A673 (cell line): Measurements from ENCODE around the gene ULK4. TPM values are rescaled to one million over a fixed set of nuclear protein-coding genes. Genes with fewer than 3 reads are reported as not detected.
"Not testable (repeated sequence)": the region's sequence is repeated elsewhere in the genome, so short reads cannot be mapped to it uniquely, and the experiment has no call there.

ENCODE experiments used
- BruUV-seq: library from RNA; stranded (reverse); fragments of 400-500 nt; replicated peaks from 2 replicates; lab custom pipeline; 2021; lab: Mats Ljungman, UMichigan
- CTCF ChIA-PET: fragments of 300-600 bp; sonication (Branson Sonifier 250); formaldehyde crosslinking; loops from one replicate; lab custom pipeline; 2022; ENCODE audit warnings: antibody characterized with exemption; lab: Charles Lee
- POLR2A ChIA-PET: fragments of 300-600 bp; sonication (Branson Sonifier 250); formaldehyde crosslinking; loops from one replicate; lab custom pipeline; 2022; ENCODE audit warnings: antibody characterized with exemption; ENCODE audit not compliant: low non-redundant PET; lab: Charles Lee
- DNase-seq: peaks from one replicate; pipeline ENCODE4 v3.0.0-alpha.2; 2015; ENCODE audit warnings: low spot score
- H3K27ac ChIP-seq: fragments of 200-600 bp; sonication (generic); 2 replicates; pipeline ENCODE4 v1.5.1; 2016; ENCODE audit warnings: mixed run types, low read depth, mild to moderate bottlenecking, mixed read lengths, antibody characterized with exemption, low read length; ENCODE audit not compliant: poor library complexity, severe bottlenecking
- H3K27me3 ChIP-seq: fragments of 200-600 bp; sonication (generic); replicated peaks from 2 replicates; pipeline ENCODE4 v1.6.1; 2017; ENCODE audit warnings: mixed run types, low read depth, mild to moderate bottlenecking, mixed read lengths, antibody characterized with exemption, low read length; ENCODE audit not compliant: insufficient read depth, poor library complexity
- H3K36me3 ChIP-seq: fragments of 200-600 bp; sonication (generic); 2 replicates; pipeline ENCODE4 v1.6.1; 2016; ENCODE audit warnings: mixed run types, mild to moderate bottlenecking, mixed read lengths, antibody characterized with exemption, low read length; ENCODE audit not compliant: insufficient read depth, poor library complexity, severe bottlenecking
- H3K4me1 ChIP-seq: fragments of 200-600 bp; sonication (generic); 2 replicates; pipeline ENCODE4 v1.6.1; 2017; ENCODE audit warnings: mixed run types, mild to moderate bottlenecking, mixed read lengths, antibody characterized with exemption, low read length; ENCODE audit not compliant: insufficient read depth, poor library complexity, severe bottlenecking
- H3K4me3 ChIP-seq: fragments of 200-600 bp; sonication (generic); 2 replicates; pipeline ENCODE4 v1.5.1; 2016; ENCODE audit warnings: low read depth, mixed run types, mild to moderate bottlenecking, mixed read lengths, low read length; ENCODE audit not compliant: poor library complexity, severe bottlenecking
- H3K9me3 ChIP-seq: fragments of 200-600 bp; sonication (generic); 2 replicates; pipeline ENCODE4 v1.6.1; 2016; ENCODE audit warnings: mixed run types, low read depth, mild to moderate bottlenecking, mixed read lengths, antibody characterized with exemption, low read length; ENCODE audit not compliant: poor library complexity, severe bottlenecking
- EZH2 ChIP-seq: fragments of 200-600 bp; sonication (generic); IDR thresholded peaks from 2 replicates; pipeline ENCODE4 v1.6.1; 2017; ENCODE audit warnings: borderline replicate concordance, low read depth, mild to moderate bottlenecking, mixed read lengths, antibody characterized with exemption, low read length; ENCODE audit not compliant: poor library complexity, severe bottlenecking
- intact Hi-C: fragments of 100-400 bp; cut with micrococcal nuclease; formaldehyde crosslinking; loops from one replicate; pipeline ENCODE4 v1.10.0; 2022; ENCODE audit not compliant: unreplicated experiment
- total RNA-seq: library from RNA; stranded (reverse); gene quantifications from 2 replicates; pipeline ENCODE4 v1.2.3, GENCODE V29; 2021
- TF ChIP-seq, protein P1 (sequence below): fragments of 300-800, 200-600 bp; sonication (generic); conservative IDR thresholded peaks from 2 replicates; pipeline ENCODE4 v1.5.1; 2017; ENCODE audit warnings: low read depth, mild to moderate bottlenecking, antibody characterized with exemption, low read length, moderate library complexity, mixed read lengths

ULK4 gene
- total RNA-seq, 1 experiment from 2014 or later: 7.4 TPM

DNA sequence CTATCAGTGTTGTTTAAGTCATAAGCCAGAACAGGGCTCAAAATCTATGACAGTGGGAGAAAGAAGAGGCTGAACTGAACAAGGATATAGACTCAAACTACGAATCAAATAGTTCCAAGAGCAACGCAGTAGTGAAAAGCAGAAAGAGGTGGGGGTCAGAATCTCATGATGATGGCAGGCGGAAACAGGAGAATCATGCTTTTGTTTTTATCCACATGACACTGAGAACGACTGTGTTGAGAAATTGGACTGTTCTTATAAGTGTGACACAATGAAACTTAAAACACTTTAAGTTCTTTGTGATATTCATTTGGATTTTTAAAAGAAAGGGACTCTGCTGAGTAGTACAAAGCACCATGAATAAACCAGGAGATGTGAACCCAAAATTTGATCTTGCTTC, 309.4 kb downstream of the ULK4 start:
- POLR2A ChIA-PET: no interaction called here
- Histone ChIP-seq H3K27me3 (no peaks in the 10 kb centered on the region), H3K4me3 (no peak overlapping the region), H3K9me3 (no peaks in the 10 kb centered on the region), H3K4me1 (no peaks in the 10 kb centered on the region), H3K27ac (no peak overlapping the region), H3K36me3 (no peaks in the 10 kb centered on the region)
- CTCF ChIA-PET: no interaction called here
- intact Hi-C loops: no loop called here
- no TSS peak for BruUV-seq
- TF ChIP-seq, protein P1, sequence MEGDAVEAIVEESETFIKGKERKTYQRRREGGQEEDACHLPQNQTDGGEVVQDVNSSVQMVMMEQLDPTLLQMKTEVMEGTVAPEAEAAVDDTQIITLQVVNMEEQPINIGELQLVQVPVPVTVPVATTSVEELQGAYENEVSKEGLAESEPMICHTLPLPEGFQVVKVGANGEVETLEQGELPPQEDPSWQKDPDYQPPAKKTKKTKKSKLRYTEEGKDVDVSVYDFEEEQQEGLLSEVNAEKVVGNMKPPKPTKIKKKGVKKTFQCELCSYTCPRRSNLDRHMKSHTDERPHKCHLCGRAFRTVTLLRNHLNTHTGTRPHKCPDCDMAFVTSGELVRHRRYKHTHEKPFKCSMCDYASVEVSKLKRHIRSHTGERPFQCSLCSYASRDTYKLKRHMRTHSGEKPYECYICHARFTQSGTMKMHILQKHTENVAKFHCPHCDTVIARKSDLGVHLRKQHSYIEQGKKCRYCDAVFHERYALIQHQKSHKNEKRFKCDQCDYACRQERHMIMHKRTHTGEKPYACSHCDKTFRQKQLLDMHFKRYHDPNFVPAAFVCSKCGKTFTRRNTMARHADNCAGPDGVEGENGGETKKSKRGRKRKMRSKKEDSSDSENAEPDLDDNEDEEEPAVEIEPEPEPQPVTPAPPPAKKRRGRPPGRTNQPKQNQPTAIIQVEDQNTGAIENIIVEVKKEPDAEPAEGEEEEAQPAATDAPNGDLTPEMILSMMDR: no peak
- TF ChIP-seq EZH2: no peak
- no peak for DNase-seq

DNA sequence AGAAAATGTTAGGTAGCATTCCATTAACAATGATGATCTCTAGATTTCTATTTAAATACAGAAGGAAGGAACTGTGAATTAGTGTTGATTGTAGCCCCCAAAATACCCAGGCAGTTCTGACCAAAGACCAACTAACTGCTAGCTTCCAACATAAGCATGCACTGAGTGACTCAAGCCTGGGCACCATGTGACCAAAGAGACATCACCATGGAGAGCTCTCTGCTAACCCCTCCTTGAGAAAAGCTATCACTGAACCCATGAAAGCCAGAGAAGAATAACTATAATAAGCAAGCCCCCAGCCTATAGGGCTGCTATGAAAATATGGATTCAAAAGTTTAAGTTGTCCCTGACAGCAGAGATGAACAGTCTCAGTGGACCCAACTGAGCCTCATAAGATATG, 310.2 kb downstream of the ULK4 start:
- no peak for DNase-seq
- Histone ChIP-seq H3K27me3 (no peaks in the 10 kb centered on the region), H3K4me3 (no peak overlapping the region), H3K4me1 (no peaks in the 10 kb centered on the region), H3K9me3 (no peaks in the 10 kb centered on the region), H3K36me3 (no peaks in the 10 kb centered on the region), H3K27ac (no peak overlapping the region)
- no peak for TF ChIP-seq EZH2
- intact Hi-C loops: no loop called here
- no TSS peak for BruUV-seq
- POLR2A ChIA-PET: no interaction called here
- CTCF ChIA-PET: no interaction called here

DNA sequence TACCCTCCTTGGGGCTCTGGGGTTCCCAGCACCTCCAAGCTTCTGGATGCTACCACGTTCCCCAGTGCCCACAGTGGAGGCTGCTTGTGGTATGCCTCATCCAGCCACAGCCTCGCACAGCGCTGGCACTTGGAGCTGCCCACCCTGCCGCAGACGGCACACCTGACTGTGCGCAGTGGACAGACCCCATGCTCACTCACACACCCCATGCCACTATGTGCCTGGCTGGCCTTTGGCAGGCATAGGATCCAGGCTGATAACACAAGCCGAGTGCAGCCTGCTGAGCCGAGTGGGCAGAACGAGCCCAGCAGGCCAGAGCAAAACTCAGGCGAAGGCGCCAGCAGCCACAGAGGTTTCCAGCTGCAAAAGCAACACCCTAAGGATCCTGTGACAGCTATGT, 311.5 kb downstream of the ULK4 start:
- ChIA-PET CTCF (no interaction called here), POLR2A (no interaction called here)
- DNase-seq: no peak
- no peaks in the 10 kb centered on the region for H3K27me3 ChIP-seq
- no peaks in the 10 kb centered on the region for H3K36me3 ChIP-seq
- intact Hi-C loops: no loop called here
- H3K27ac ChIP-seq: no peak overlapping the region
- no TSS peak for BruUV-seq
- TF ChIP-seq, protein P1: no peak
- no peak for TF ChIP-seq EZH2
- H3K4me3 ChIP-seq: no peak overlapping the region
- no peaks in the 10 kb centered on the region for H3K4me1 ChIP-seq
- no peaks in the 10 kb centered on the region for H3K9me3 ChIP-seq

DNA sequence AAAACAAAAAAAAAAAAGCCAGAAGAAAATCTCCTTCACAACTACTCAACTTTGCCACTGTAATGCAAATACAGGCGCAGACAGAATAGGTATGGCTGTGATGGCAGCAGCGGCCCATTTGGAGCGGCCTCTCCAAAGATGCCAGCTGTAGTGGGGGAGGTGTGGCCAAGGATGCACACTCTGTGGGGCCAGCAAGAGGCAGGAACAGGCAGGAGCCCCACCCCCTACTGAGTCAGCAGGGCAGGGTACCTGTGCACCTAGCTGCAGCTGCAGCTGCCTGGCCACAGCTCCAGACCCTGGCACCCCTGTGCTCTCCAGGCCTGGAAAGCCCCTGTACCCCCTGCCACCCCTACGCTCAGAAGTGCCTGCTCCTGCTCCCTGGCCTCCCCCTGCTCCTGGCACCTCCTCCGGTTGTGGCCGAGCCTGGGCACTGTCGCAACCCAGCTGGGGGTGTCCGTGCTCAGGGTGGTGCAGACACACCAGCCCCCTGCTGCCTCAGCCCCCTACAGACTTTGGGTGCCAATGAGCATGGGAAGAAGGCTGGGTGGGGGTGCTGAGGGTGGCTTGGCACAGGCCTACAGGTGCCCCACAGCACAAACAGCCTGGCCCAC, 312.7 kb downstream of the ULK4 start:
- Histone ChIP-seq H3K27me3 (no peaks in the 10 kb centered on the region), H3K4me3 (no peak overlapping the region), H3K9me3 (no peaks in the 10 kb centered on the region), H3K36me3 (no peaks in the 10 kb centered on the region), H3K27ac (no peak overlapping the region), H3K4me1 (no peaks in the 10 kb centered on the region)
- DNase-seq: no peak
- ChIA-PET CTCF (no interaction called here), POLR2A (no interaction called here)
- intact Hi-C loops: no loop called here
- TF ChIP-seq, protein P1: no peak
- TF ChIP-seq EZH2: no peak
- BruUV-seq: no TSS peak

DNA sequence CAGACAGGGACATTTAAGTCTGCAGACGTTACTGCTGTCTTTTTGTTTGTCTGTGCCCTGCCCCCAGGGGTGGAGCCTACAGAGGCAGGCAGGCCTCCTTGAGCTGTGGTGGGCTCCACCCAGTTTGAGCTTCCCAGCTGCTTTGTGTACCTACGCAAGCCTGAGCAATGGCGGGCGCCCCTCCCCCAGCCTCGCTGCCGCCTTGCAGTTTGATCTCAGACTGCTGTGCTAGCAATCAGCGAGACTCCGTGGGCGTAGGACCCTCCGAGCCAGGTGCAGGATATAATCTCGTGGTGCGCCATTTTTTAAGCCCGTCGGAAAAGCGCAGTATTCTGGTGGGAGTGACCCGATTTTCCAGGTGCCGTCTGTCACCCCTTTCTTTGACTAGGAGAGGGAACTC, 314.2 kb downstream of the ULK4 start:
- H3K9me3 ChIP-seq, H3K4me1 ChIP-seq, H3K36me3 ChIP-seq, H3K27me3 ChIP-seq, intact Hi-C loops, CTCF ChIA-PET, POLR2A ChIA-PET, H3K4me3 ChIP-seq, H3K27ac ChIP-seq, DNase-seq, BruUV-seq: not testable (repeated sequence)
